ENCODE results near the gene RFC3.

Gene RFC3

DNA sequence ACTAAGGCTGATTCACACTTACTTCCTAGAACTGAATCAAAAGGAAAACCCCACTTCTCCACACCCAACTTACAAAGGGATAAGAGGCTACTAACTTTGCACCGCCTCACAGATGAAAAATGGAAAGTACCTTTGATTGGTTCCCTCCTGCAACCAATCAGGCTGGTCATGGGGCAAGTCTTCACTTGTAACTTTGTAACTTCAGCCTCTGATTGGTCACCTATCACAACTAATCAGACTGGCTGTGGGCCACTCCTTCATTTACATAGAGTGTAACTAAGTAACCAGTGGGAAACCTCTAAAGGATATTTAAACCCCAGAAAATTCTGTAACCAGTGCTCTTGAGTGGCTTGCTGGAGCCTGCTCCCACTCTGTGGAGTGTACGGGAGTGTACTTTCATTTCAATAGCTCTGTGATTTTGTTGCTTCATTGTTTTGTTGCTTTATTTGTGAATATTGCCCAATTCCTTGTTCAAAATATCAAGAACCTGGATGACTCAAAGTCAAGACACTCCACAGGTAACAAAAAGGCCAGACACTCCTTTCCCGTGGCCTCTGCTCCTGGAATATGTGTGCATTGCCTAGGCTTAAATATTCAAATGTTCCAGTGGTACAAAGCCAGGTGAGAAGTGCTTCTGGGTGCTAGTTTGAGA, 50.5 kb downstream of the RFC3 start:
- DNase-seq = no peak

- DNase-seq = no peak
These were observed 51.1 kb downstream of the RFC3 start for GRCh38 chr13:33869005-33869404.

- peak in 1 of 2 experiments; percentile 11 for DNase-seq
These were observed 52.2 kb downstream of the RFC3 start for GRCh38 chr13:33870046-33870668.

DNA sequence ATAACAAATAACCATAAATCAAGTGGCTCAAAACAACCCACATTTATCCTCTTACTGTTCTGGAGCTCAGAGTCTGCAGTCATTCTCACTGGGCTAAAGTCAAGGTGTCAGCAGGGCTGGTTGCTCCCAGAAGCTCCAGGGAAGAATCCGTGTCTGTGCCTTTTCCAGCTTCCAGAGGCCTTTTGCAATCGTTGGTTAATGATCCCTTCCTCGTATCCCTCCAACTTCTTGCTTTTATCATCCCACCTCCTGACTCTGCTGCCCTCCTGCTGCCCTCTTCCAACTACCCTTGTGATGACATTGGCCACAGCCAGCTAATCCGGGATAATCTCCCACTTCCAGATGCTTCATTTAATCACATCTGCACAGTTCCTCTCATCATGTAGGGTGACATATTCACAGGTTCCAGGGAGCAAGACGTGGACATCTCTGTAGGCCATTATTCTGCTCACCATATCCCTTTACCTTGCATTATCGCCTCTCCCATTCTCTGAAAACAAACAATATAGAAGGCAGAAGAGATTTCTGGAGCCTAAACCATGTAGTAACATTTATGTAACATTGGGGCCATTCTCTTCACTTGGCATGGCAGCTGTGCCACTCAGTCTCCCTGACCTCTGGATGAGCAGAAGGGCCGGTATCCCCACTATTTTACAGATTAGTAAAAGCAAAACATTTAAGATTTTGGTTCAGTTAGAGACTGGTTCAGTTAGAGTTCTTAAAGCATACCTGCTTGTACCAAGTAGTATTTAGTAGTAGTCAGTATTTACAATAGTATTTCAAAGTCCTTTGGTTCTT, 53.5 kb downstream of the RFC3 start:
- DNase-seq = no peak

DNA sequence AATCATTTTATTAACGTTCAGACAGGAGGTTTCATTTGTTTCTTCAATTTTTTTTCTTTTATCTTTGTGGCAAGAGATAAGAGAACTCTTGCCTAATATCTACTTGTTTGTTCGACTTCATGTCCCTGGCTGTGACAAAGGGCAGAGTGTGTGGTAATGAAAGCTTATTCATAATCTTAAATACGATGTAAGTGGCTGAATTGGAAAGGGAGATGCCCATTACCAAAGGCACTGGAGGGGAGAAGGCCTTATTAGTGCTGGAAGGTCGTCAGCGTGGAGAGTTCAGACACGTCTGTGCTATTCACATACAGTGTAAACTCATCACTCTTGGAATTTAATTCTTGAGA, 54.0 kb downstream of the RFC3 start:
- no peak for DNase-seq

- no peak for DNase-seq
These were observed 55.4 kb downstream of the RFC3 start for GRCh38 chr13:33873251-33873908.

GRCh38 chr13:33874871-33875270, 56.9 kb downstream of the RFC3 start:
- DNase-seq = no peak

DNA sequence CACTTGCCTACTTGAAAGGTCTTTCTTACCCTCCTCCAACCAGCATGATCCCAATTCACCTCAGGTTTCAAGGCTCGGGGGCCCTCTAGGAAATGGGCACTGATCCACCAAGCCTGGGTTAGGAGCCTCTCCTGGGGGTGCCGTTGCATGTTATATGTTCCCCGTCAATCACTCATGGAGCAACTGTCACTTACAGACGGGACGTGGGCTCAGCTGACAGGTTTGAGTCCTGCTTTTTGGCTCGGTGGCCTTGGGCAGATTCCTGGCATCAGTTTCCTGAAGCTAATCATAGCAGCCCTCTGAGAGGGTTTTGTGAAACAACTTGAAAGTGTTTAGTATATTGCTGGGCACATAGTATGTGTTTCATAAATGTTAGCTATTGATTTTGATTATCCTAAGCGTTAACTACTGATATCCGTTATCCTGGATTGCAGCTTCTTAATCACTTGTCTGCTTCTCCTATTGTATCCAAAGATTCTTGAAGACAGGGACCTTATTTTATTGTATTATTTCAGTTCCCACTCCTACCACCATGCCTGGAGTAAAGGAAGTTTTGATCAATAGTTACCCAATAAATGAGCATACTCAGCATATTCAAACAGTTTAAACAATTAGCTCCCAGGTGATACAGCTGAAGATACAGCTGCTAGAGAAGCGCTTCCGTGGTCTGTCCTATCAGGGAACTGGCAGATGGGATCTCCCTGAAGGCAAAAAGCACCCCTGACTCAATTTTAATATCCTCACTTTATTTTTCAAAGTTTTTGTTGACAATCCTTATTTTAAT, 57.9 kb downstream of the RFC3 start:
- no peak for DNase-seq

- no peak for DNase-seq
These were observed 58.9 kb downstream of the RFC3 start for GRCh38 chr13:33876716-33877394.

- DNase-seq = no peak
These were observed 61.2 kb downstream of the RFC3 start for GRCh38 chr13:33879118-33879517.

DNA sequence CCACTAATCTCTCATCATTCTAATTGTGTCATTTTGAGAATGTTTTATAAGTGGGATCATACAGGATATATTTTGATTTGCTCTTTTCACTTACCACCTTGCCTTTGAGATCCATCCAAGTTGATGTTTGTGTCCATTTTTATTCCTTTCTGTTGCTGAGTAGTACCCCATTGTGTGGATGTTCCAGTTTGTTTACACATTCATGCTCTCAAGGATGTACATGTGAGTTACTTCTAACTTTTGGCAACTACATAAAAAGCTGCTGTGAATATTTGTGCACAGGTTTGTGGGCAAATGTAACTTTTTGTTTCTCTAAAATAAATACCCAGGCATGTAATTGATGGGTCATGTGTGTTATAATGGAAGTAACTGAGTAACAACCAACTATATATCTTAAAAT, 64.9 kb downstream of the RFC3 start:
- no peak for DNase-seq

DNA sequence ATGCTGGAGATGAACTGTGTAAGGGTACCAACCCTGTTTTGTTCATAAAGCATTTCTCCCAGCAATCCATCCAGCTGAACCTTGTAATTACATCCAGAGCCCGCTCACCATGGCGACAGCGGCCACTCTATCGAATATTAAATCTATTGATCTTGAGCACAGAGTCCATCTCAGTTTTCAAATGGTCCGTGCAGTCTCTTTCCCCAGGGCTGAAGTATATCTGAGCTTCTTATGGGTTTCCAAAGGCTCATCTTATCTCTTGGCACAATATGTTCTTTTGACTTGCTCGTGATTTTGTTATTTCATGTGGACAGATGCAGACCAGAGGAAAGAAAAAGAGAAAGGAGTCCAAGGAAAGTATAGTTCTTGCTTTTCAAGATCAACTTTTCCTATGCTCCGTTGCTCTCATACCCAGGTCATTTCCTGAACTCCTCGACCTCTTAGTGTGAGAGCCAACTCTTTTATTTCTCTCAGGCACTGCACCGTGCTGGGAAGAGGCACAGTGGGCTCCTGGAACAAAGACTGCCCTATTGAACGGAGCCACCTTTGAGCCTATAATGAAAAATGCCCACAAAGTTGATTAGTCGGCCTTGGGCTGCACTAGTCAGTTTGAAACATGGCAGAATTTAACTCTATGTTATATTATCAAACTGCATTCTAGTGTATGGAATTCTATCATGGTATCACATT, 66.7 kb downstream of the RFC3 start:
- DNase-seq = no peak

Data from NCI-H446 (cell line).